Kidney (tissue), 22 donors: ENCODE results near the gene COQ6. TPM values are rescaled to one million over a fixed set of nuclear protein-coding genes. Genes with fewer than 3 reads are reported as not detected.
A peak's percentile ranks its signal among the peaks of the same experiment; 100 is the strongest.

ENCODE experiments used
- DNase-seq, 5 donors: peaks; one replicate each; pipeline ENCODE4 v3.0.0-alpha.2; 2013 to 2020
- FAIRE-seq: peaks from 2 replicates; lab custom pipeline; 2012; peaks lifted over from hg19 to GRCh38; lab: Jason Lieb, UNC
- H3K27ac ChIP-seq, 2 donors: one replicate each; pipeline ENCODE4 v1.7.0; 2013; ENCODE audit warnings: low read depth in 2 of 2, low read length in 2 of 2, inconsistent platforms in 1 of 2
- H3K27me3 ChIP-seq: one replicate; pipeline ENCODE4 v1.7.1; 2013; ENCODE audit warnings: low read length, inconsistent platforms; ENCODE audit not compliant: control insufficient read depth, insufficient read depth
- H3K36me3 ChIP-seq, 3 donors: one replicate each; pipeline versions ENCODE4 v1.7.0 to v1.7.1; 2013; ENCODE audit warnings: low read length in 3 of 3, control low read depth in 1 of 3, inconsistent platforms in 1 of 3; ENCODE audit not compliant: insufficient read depth in 3 of 3, control insufficient read depth in 2 of 3
- H3K4me1 ChIP-seq, 3 donors: one replicate each; pipeline versions ENCODE4 v1.7.0 to v1.7.1; 2013; ENCODE audit warnings: low read length in 3 of 3, inconsistent platforms in 1 of 3, low read depth in 1 of 3; ENCODE audit not compliant: control insufficient read depth in 2 of 3, insufficient read depth in 2 of 3
- H3K4me3 ChIP-seq, 3 donors: one replicate each; pipeline versions ENCODE4 v1.7.0 to v1.8.1; 2013; ENCODE audit warnings: low read length in 3 of 3, control low read depth in 1 of 3, inconsistent platforms in 1 of 3
- H3K9ac ChIP-seq, 3 donors: one replicate each; pipeline versions ENCODE4 v1.7.0 to v1.7.1; 2013; ENCODE audit warnings: low read length in 3 of 3, control low read depth in 1 of 3, inconsistent platforms in 1 of 3
- H3K9me3 ChIP-seq, 3 donors: one replicate each; pipeline versions ENCODE4 v1.7.0 to v1.7.1; 2013; ENCODE audit warnings: low read length in 3 of 3, control low read depth in 1 of 3, inconsistent platforms in 1 of 3; ENCODE audit not compliant: control insufficient read depth in 2 of 3, insufficient read depth in 1 of 3
- intact Hi-C: fragments of 100-400 bp; cut with DNase I; formaldehyde crosslinking; loops from one replicate; pipeline ENCODE4 v1.11.1; 2022
- long read RNA-seq, 10 donors: library from polyadenylated mRNA in 1 of 10; unstranded in 1 of 10; transcript quantifications; one replicate each; pipeline ENCODE4 v2.0.0 and lab custom pipeline, GENCODE V29; 2021 to 2026
- polyA plus RNA-seq: library from polyadenylated mRNA; stranded (reverse); fragments of 350-450 nt; fragmentation: Illumina TruSeq; extraction: RNeasy Lipid Tissue Mini Kit (QIAGEN cat#74804); gene quantifications from one replicate; pipeline ENCODE4 v1.2.3, GENCODE V29; 2014; ENCODE audit warnings: low read depth, low replicate concordance; ENCODE audit not compliant: insufficient read depth
- total RNA-seq: library from RNA; stranded (reverse); fragmentation: NEBNext Ultra II Directional; extraction: Animal tissue kit (Norgen Biotek cat#: 25700); gene quantifications from one replicate; pipeline ENCODE4 v1.2.1, GENCODE V29; 2021
- TF ChIP-seq, protein P1 (sequence below): IDR thresholded peaks from 3 replicates; pipeline ENCODE4 v1.5.1; 2012; ENCODE audit warnings: mild to moderate bottlenecking, moderate library complexity, borderline replicate concordance; ENCODE audit not compliant: insufficient read depth; ENCODE audit errors: extremely low read depth
- donor health status: control.
- donor health status: control.
- donor health status: control.
- donor health status: control.
- donor health status: control.
- donor health status: DM: yes; HTN: yes; CAD: no.
- donor health status: Normal renal cell carcinoma (clear cell type).

Gene COQ6
- 24.6 TPM for total RNA-seq
- 40.8 TPM for polyA plus RNA-seq
- long read RNA-seq, donor 1, transcript COQ6-201 (12 exons, 2,118 nt) = major isoform, 9 of 9 reads
- long read RNA-seq, donor 1, partial matches to known transcripts = 0 of 9 reads
- long read RNA-seq, donor 1, other reads (novel, unspliced or antisense) = 0 of 9 reads
- long read RNA-seq, donor 2, partial matches to known transcripts = 0 of 5 reads
- long read RNA-seq, donor 2, other reads (novel, unspliced or antisense) = 0 of 5 reads
- long read RNA-seq, donor 3, transcript COQ6-201 (12 exons, 2,118 nt) = major isoform, 7 of 21 reads
- long read RNA-seq, donor 3, partial matches to known transcripts = 10 of 21 reads
- long read RNA-seq, donor 3, other reads (novel, unspliced or antisense) = 0 of 21 reads
- long read RNA-seq, donor 4, transcript COQ6-201 (12 exons, 2,118 nt) = major isoform, 7 of 7 reads
- long read RNA-seq, donor 4, partial matches to known transcripts = 0 of 7 reads
- long read RNA-seq, donor 4, other reads (novel, unspliced or antisense) = 0 of 7 reads
- long read RNA-seq, donor 5 = 0 reads
- long read RNA-seq, donor 6, partial matches to known transcripts = 35 of 38 reads
- long read RNA-seq, donor 6, other reads (novel, unspliced or antisense) = 0 of 38 reads
- long read RNA-seq, donor 7, transcript COQ6-201 (12 exons, 2,118 nt) = major isoform, 19 of 42 reads
- long read RNA-seq, donor 7, partial matches to known transcripts = 9 of 42 reads
- long read RNA-seq, donor 7, other reads (novel, unspliced or antisense) = 13 of 42 reads
- long read RNA-seq, donor 8, partial matches to known transcripts = 0 of 3 reads
- long read RNA-seq, donor 8, other reads (novel, unspliced or antisense) = 0 of 3 reads
- long read RNA-seq, donor 9, partial matches to known transcripts = 0 of 2 reads
- long read RNA-seq, donor 9, other reads (novel, unspliced or antisense) = 0 of 2 reads
- long read RNA-seq, donor 10, partial matches to known transcripts = 0 of 1 reads
- long read RNA-seq, donor 10, other reads (novel, unspliced or antisense) = 0 of 1 reads

DNA sequence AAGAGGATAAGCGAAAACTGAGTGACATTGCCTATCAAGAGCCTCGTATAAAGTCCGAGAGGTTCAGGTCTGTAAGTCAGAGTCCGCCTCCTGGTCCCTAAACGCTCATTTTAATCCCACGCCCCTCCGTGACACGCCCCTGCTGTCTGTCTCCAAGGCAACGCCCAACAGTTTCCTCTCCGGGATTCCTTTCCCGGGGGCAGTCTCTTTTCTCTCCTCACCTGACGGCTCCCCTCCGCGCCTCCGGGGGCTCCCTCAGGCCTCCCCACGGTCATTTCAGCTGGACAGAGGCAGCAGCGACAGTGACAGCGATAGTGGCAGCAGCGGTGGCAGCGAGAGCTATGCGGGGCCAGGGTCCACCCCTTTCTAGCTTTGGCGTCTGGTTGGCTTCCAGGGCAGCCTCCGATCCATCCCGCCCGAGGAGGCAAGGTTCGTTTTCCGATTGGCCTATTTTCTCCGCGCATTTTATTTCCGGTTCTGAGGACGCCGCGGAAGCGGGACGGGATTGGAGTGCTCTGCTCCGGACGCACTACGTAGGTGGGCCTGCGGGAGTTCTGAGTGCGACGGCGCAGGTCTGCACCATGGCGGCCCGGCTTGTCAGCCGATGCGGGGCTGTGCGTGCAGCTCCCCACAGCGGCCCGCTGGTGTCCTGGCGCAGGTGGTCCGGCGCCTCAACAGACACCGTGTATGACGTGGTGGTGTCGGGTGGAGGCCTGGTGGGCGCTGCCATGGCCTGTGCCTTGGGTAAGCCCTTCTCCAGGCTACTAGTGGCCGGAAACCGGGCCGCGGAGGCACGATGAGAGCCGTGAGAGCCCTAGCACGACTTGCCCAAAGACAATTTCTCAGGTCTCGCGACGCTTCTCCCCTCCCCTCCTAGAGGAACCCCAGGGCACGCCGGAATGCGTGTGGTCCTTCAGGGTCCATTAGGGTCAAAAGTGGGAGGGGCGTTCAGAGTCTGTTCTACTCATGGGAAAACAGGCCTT lies at the start of gene COQ6, which contains the start of gene FAM161B:
Gene COQ6, plus strand, starts transcription at position 551 of the 983 bp plus-strand sequence. Its CDS starts 31 bp downstream, at position 582.
Gene FAM161B, minus strand, starts transcription at position 343 of the 983 bp plus-strand sequence. Its CDS starts 68 bp downstream, at position 275.
- H3K27ac ChIP-seq = peak within 1 kb of the TSS; percentile 94
- H3K9ac ChIP-seq = peak within 1 kb of the TSS; percentile 33 to 95 (median 93)
- H3K4me3 ChIP-seq = peak within 1 kb of the TSS; percentile 58 to 96 (median 95)
- no peaks in the 10 kb centered on the region for H3K4me1 ChIP-seq
- peak; percentile 95 to 99 (median 98) for DNase-seq
- no peaks in the 10 kb centered on the region for H3K9me3 ChIP-seq
- intact Hi-C loops = no loop called here
- no peak for FAIRE-seq
- H3K27me3 ChIP-seq = no peaks in the 10 kb centered on the region
- TF ChIP-seq, protein P1, sequence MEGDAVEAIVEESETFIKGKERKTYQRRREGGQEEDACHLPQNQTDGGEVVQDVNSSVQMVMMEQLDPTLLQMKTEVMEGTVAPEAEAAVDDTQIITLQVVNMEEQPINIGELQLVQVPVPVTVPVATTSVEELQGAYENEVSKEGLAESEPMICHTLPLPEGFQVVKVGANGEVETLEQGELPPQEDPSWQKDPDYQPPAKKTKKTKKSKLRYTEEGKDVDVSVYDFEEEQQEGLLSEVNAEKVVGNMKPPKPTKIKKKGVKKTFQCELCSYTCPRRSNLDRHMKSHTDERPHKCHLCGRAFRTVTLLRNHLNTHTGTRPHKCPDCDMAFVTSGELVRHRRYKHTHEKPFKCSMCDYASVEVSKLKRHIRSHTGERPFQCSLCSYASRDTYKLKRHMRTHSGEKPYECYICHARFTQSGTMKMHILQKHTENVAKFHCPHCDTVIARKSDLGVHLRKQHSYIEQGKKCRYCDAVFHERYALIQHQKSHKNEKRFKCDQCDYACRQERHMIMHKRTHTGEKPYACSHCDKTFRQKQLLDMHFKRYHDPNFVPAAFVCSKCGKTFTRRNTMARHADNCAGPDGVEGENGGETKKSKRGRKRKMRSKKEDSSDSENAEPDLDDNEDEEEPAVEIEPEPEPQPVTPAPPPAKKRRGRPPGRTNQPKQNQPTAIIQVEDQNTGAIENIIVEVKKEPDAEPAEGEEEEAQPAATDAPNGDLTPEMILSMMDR = peak; percentile 8
- peaks cover 0 to 15% (median 13%) of the 10 kb centered on the region in 3 donors for H3K36me3 ChIP-seq

DNA sequence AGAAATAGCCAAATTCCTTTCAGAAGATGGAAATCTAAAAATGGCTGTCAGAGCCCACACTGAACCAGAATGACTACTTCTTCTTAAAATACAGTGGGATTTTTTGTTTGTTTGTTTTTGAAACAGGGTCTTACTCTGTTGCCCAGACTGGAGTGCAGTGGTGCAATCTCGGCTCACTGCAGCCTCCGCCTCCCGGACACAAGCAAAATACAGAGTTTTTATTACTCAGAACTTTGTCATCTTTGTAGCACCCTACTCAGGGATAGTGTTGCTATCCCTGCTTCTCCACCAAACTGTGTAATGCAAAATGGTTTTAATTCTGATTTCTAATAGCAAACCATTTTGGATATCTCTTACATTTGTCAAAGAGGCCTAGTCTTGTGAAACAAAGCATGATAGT lies 47.1 kb upstream of the COQ6 start:
- no peak overlapping the region for H3K27ac ChIP-seq
- peaks cover 12 to 43% (median 17%) of the 10 kb centered on the region in 3 donors for H3K36me3 ChIP-seq
- no peaks in the 10 kb centered on the region for H3K4me1 ChIP-seq
- no peaks in the 10 kb centered on the region for H3K9me3 ChIP-seq
- no peak overlapping the region for H3K9ac ChIP-seq
- no peak for DNase-seq
- no peaks in the 10 kb centered on the region for H3K27me3 ChIP-seq
- no peak overlapping the region for H3K4me3 ChIP-seq
- TF ChIP-seq, protein P1 = no peak
- intact Hi-C loops = no loop called here
- no peak for FAIRE-seq

DNA sequence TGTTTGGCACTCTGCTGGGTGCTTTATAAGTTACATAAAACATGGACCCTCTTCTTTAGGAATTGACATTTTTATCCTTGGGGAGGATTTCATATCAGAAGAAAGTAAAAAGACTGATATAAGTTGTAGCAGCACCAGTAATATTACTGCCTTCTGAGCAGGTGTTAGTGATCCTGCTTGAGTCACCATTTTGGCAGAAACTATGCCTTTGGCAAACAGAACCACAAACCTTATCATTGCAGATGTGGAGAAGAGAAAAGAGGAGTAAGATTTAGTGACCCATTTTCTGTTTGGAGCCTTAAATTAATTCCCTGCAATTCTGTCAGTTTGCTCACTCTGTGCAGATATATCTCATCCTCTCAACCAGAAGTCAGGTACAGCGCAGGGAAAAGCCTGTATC lies 40.4 kb upstream of the COQ6 start:
- H3K9ac ChIP-seq = no peak overlapping the region
- DNase-seq (no peak), FAIRE-seq (no peak)
- peaks cover 9 to 41% (median 22%) of the 10 kb centered on the region in 3 donors for H3K36me3 ChIP-seq
- intact Hi-C loops = no loop called here
- no peaks in the 10 kb centered on the region for H3K4me1 ChIP-seq
- no peak overlapping the region for H3K4me3 ChIP-seq
- no peaks in the 10 kb centered on the region for H3K9me3 ChIP-seq
- H3K27ac ChIP-seq = no peak overlapping the region
- H3K27me3 ChIP-seq = no peaks in the 10 kb centered on the region
- TF ChIP-seq, protein P1 = no peak
